ENCODE data around the gene POTEH. TPM values are rescaled to one million over a fixed set of nuclear protein-coding genes. Genes with fewer than 3 reads are reported as not detected.
"Not testable (repeated sequence)": the region's sequence is repeated elsewhere in the genome, so short reads cannot be mapped to it uniquely, and the experiment has no call there.

POTEH gene
- polyA plus RNA-seq, 1 experiment, result not detected

- CTCF ChIA-PET; DNase-seq (ENCODE audit: low read depth); H3K4me3 ChIP-seq (ENCODE audit: low read depth, low read length); H3K36me3 ChIP-seq (ENCODE audit: control insufficient read depth, insufficient read depth, low read length); H3K27me3 ChIP-seq (ENCODE audit: control insufficient read depth, insufficient read depth, low read length); POLR2A ChIA-PET: not testable (repeated sequence)
Measured at GRCh38 chr22:15749181-15749970, 59.5 kb downstream of the POTEH start.

- POLR2A ChIA-PET; H3K27me3 ChIP-seq (ENCODE audit: control insufficient read depth, insufficient read depth, low read length); CTCF ChIA-PET; DNase-seq (ENCODE audit: low read depth); H3K36me3 ChIP-seq (ENCODE audit: control insufficient read depth, insufficient read depth, low read length); H3K4me3 ChIP-seq (ENCODE audit: low read depth, low read length): not testable (repeated sequence)
Measured at GRCh38 chr22:15759443-15760097, 69.7 kb downstream of the POTEH start.

GRCh38 chr22:15760388-15761150 is 70.7 kb downstream of the POTEH start:
- POLR2A ChIA-PET, result not testable (repeated sequence)

GRCh38 chr22:15761151-15761777 is 71.4 kb downstream of the POTEH start:
- H3K4me3 ChIP-seq (ENCODE audit: low read depth, low read length); CTCF ChIA-PET; H3K27me3 ChIP-seq (ENCODE audit: control insufficient read depth, insufficient read depth, low read length); DNase-seq (ENCODE audit: low read depth); POLR2A ChIA-PET; H3K36me3 ChIP-seq (ENCODE audit: control insufficient read depth, insufficient read depth, low read length): not testable (repeated sequence)

More at GRCh38 chr22:15760388-15761150, 70.7 kb downstream of the POTEH start:
- H3K4me3 ChIP-seq (ENCODE audit: low read depth, low read length); DNase-seq (ENCODE audit: low read depth); H3K36me3 ChIP-seq (ENCODE audit: control insufficient read depth, insufficient read depth, low read length); H3K27me3 ChIP-seq (ENCODE audit: control insufficient read depth, insufficient read depth, low read length); CTCF ChIA-PET: not testable (repeated sequence)

GRCh38 chr22:15763559-15763958 is 73.7 kb downstream of the POTEH start:
- H3K4me3 ChIP-seq (ENCODE audit: low read depth, low read length); CTCF ChIA-PET; POLR2A ChIA-PET; DNase-seq (ENCODE audit: low read depth); H3K36me3 ChIP-seq (ENCODE audit: control insufficient read depth, insufficient read depth, low read length); H3K27me3 ChIP-seq (ENCODE audit: control insufficient read depth, insufficient read depth, low read length): not testable (repeated sequence)

Small RNA genes lying within 50 kb of the gene (small RNA-seq; reads per million reads assigned to genes)
- gene RNU6-816P (ENCODE audit: insufficient read length, low read depth, low replicate concordance), result not detected

Other genes with a start within 250 kb of the POTEH start
- gene OR11H1, start 161.8 kb upstream of the POTEH start, polyA plus RNA-seq (2011; rRNA removed), result not detected in 2 replicates

Data from BJ (cell line).